Liver (tissue), 9 donors: ENCODE results near the gene B3GNT2. TPM values are rescaled to one million over a fixed set of nuclear protein-coding genes. Genes with fewer than 3 reads are reported as not detected.

Source experiments
- DNase-seq: peaks from one replicate; pipeline ENCODE4 v3.0.0-alpha.2; 2017; ENCODE audit warnings: low spot score
- H3K27ac ChIP-seq, 2 donors: one replicate each; pipeline ENCODE4 v1.7.0; 2013; ENCODE audit warnings: inconsistent platforms in 2 of 2, low read length in 2 of 2, control low read depth in 1 of 2, low read depth in 1 of 2, mild to moderate bottlenecking in 1 of 2
- H3K27me3 ChIP-seq, 4 donors: one replicate each; pipeline versions ENCODE4 v1.6.1 to v1.7.0; 2013; ENCODE audit warnings: low read length in 3 of 4, inconsistent platforms in 1 of 4, mild to moderate bottlenecking in 1 of 4, moderate library complexity in 1 of 4; ENCODE audit not compliant: control insufficient read depth in 4 of 4, insufficient read depth in 4 of 4
- H3K36me3 ChIP-seq, 4 donors: one replicate each; pipeline versions ENCODE4 v1.6.1 to v1.7.0; 2013; ENCODE audit warnings: low read length in 3 of 4, mild to moderate bottlenecking in 3 of 4, low read depth in 1 of 4, moderate library complexity in 1 of 4; ENCODE audit not compliant: control insufficient read depth in 4 of 4, insufficient read depth in 3 of 4
- H3K4me1 ChIP-seq, 4 donors: one replicate each; pipeline versions ENCODE4 v1.6.1 to v1.7.0; 2013; ENCODE audit warnings: low read length in 3 of 4, mild to moderate bottlenecking in 3 of 4, moderate library complexity in 1 of 4; ENCODE audit not compliant: control insufficient read depth in 4 of 4, insufficient read depth in 4 of 4
- H3K4me3 ChIP-seq, 3 donors: one replicate each; pipeline versions ENCODE4 v1.6.1 to v1.7.0; 2013; ENCODE audit warnings: low read length in 3 of 3, control low read depth in 1 of 3, low read depth in 1 of 3, mild to moderate bottlenecking in 1 of 3
- H3K9ac ChIP-seq, 2 donors: one replicate each; pipeline ENCODE4 v1.7.0; 2013; ENCODE audit warnings: low read length in 2 of 2, mild to moderate bottlenecking in 2 of 2, moderate library complexity in 2 of 2, control low read depth in 1 of 2, low read depth in 1 of 2
- H3K9me3 ChIP-seq, 4 donors: one replicate each; pipeline versions ENCODE4 v1.6.1 to v1.7.0; 2013; ENCODE audit warnings: low read length in 3 of 4; ENCODE audit not compliant: control insufficient read depth in 4 of 4
- FOXA1 ChIP-seq: IDR thresholded peaks from 2 replicates; pipeline ENCODE4 v1.6.1; 2016; ENCODE audit warnings: antibody characterized with exemption
- FOXA2 ChIP-seq: IDR thresholded peaks from 2 replicates; pipeline ENCODE4 v1.6.1; 2016; ENCODE audit warnings: antibody characterized with exemption
- GABPA ChIP-seq, 2 donors: IDR thresholded peaks in 1 of 2; conservative IDR thresholded peaks in 1 of 2; 2 replicates each; pipeline ENCODE4 v1.6.1; 2016; ENCODE audit warnings: antibody characterized with exemption in 2 of 2, mild to moderate bottlenecking in 1 of 2, moderate library complexity in 1 of 2
- HNF4A ChIP-seq, 2 donors: conservative IDR thresholded peaks; 2 replicates each; pipeline ENCODE4 v1.6.1; 2016; ENCODE audit warnings: antibody characterized with exemption in 2 of 2, mild to moderate bottlenecking in 2 of 2
- HNF4G ChIP-seq: IDR thresholded peaks from 2 replicates; pipeline ENCODE4 v1.6.1; 2016; ENCODE audit warnings: antibody characterized with exemption
- JUND ChIP-seq, 2 donors: IDR thresholded peaks; 2 replicates each; pipeline ENCODE4 v1.6.1; 2016; ENCODE audit warnings: antibody characterized with exemption in 2 of 2
- NR2F2 ChIP-seq: IDR thresholded peaks from 2 replicates; pipeline ENCODE4 v1.6.1; 2016; ENCODE audit warnings: antibody characterized with exemption
- RAD21 ChIP-seq, 2 donors: IDR thresholded peaks; 2 replicates each; pipeline ENCODE4 v1.6.1; 2016; ENCODE audit warnings: antibody characterized with exemption in 2 of 2, mild to moderate bottlenecking in 2 of 2
- RXRA ChIP-seq, 2 donors: IDR thresholded peaks; 2 replicates each; pipeline ENCODE4 v1.6.1; 2017 to 2018; ENCODE audit warnings: antibody characterized with exemption in 2 of 2, mild to moderate bottlenecking in 1 of 2
- SP1 ChIP-seq: IDR thresholded peaks from 2 replicates; pipeline ENCODE4 v1.6.1; 2018; ENCODE audit warnings: antibody characterized with exemption, mild to moderate bottlenecking
- TAF1 ChIP-seq: conservative IDR thresholded peaks from 2 replicates; pipeline ENCODE4 v1.6.1; 2016; ENCODE audit warnings: antibody characterized with exemption, mild to moderate bottlenecking
- WGBS: extraction: QIAGEN DNeasy Blood & Tissue Kit; methylation state at CpG from one replicate; pipeline ENCODE4 v1.1.7; 2013; 5-methylcytosine and 5-hydroxymethylcytosine counted together
- polyA plus RNA-seq, 2 donors: library from polyadenylated mRNA; stranded (reverse) in 1 of 2; unstranded in 1 of 2; fragments of 200-250 nt in 1 of 2; fragments of >200 nt in 1 of 2; fragmentation: Nextera tagmentation in 1 of 2; extraction: Ambion mirVana in 1 of 2; gene quantifications; one replicate each; pipeline versions ENCODE4 v1.2.1 to v1.2.3, GENCODE V29; 2013 to 2015
- total RNA-seq, 2 donors: library from RNA; depleted of rRNA; stranded (reverse); fragments of >200 nt; gene quantifications; one replicate each; pipeline ENCODE4 v1.2.3, GENCODE V29; 2014
- TF ChIP-seq, protein P1 (sequence below): IDR thresholded peaks from 2 replicates; pipeline ENCODE4 v1.6.1; 2016; ENCODE audit warnings: antibody characterized with exemption
- TF ChIP-seq, protein P2 (sequence below): fragments of 150-350 bp; IDR thresholded peaks from 2 replicates; pipeline ENCODE4 v1.5.1; 2017; ENCODE audit warnings: improper control_type of control experiment, low read depth, low read length; ENCODE audit not compliant: missing input control
- TF ChIP-seq, protein P3 (sequence below): IDR thresholded peaks from 2 replicates; pipeline ENCODE4 v1.6.1; 2016; ENCODE audit warnings: antibody characterized with exemption
- donor health status: healthy.
- donor health status: healthy.
- donor health status: healthy.
- donor health status: healthy.
- donor health status: healthy.

The B3GNT2 gene
- total and polyA plus RNA-seq, 4 donors, result 6.4 to 20.2 (median 14.2) TPM

DNA sequence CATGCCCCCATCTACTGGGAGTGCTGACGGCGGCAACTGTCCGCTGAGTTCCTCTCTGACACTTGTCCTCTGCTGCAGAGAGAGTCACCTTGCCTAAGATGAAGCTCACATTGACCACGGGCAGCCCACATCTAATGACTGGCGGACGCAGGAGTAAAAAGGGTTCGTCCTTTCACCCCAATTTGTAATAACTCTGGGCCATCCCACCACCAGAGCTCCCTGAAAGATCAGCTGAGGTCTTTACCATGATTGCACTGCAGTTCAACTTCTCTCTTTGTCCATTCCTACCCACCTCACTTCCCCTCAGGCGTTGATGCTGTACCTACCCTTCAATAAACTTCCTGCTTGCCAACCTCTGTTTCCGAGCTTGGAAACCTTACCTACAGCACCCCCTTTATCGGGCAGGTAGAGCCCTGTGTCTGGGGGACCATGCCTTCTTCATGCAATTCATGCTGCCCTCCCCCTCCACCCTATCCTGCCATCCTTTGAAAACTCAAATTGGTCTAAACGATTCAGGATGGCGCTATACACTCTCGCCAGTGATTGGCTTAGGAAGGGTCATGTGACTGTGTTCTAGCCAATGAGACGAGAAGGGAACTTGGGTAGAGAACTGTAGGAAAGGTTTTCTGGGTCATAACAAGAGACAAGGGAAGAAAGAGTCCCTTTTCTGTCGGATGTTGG lies 10.3 kb upstream of the B3GNT2 start:
- Histone ChIP-seq H3K9me3 (no peaks in the 10 kb centered on the region), H3K27ac (no peak overlapping the region), H3K27me3 (no peaks in the 10 kb centered on the region), H3K4me1 (peaks cover 2 to 31% (median 21%) of the 10 kb centered on the region in 4 donors), H3K4me3 (no peak overlapping the region), H3K36me3 (no peaks in the 10 kb centered on the region), H3K9ac (no peak overlapping the region)
- TF ChIP-seq GABPA (IDR thresholded peaks at IDR 0.05 in 1 of 2, conservative IDR thresholded peaks at IDR 0.05 in 1 of 2) (no peak), JUND (IDR thresholded peaks at IDR 0.05) (no peak), NR2F2 (no peak), RXRA (IDR thresholded peaks at IDR 0.05) (no peak), FOXA2 (no peak), RAD21 (IDR thresholded peaks at IDR 0.05) (no peak), HNF4A (conservative IDR thresholded peaks at IDR 0.05) (no peak), HNF4G (no peak), SP1 (no peak)
- TF ChIP-seq, protein P1, sequence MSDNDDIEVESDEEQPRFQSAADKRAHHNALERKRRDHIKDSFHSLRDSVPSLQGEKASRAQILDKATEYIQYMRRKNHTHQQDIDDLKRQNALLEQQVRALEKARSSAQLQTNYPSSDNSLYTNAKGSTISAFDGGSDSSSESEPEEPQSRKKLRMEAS, result no peak
- TF ChIP-seq, protein P2, sequence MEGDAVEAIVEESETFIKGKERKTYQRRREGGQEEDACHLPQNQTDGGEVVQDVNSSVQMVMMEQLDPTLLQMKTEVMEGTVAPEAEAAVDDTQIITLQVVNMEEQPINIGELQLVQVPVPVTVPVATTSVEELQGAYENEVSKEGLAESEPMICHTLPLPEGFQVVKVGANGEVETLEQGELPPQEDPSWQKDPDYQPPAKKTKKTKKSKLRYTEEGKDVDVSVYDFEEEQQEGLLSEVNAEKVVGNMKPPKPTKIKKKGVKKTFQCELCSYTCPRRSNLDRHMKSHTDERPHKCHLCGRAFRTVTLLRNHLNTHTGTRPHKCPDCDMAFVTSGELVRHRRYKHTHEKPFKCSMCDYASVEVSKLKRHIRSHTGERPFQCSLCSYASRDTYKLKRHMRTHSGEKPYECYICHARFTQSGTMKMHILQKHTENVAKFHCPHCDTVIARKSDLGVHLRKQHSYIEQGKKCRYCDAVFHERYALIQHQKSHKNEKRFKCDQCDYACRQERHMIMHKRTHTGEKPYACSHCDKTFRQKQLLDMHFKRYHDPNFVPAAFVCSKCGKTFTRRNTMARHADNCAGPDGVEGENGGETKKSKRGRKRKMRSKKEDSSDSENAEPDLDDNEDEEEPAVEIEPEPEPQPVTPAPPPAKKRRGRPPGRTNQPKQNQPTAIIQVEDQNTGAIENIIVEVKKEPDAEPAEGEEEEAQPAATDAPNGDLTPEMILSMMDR, result no peak
- 95% methylated on average over 15 of the region's 15 CpGs for WGBS
- DNase-seq, result no peak

DNA sequence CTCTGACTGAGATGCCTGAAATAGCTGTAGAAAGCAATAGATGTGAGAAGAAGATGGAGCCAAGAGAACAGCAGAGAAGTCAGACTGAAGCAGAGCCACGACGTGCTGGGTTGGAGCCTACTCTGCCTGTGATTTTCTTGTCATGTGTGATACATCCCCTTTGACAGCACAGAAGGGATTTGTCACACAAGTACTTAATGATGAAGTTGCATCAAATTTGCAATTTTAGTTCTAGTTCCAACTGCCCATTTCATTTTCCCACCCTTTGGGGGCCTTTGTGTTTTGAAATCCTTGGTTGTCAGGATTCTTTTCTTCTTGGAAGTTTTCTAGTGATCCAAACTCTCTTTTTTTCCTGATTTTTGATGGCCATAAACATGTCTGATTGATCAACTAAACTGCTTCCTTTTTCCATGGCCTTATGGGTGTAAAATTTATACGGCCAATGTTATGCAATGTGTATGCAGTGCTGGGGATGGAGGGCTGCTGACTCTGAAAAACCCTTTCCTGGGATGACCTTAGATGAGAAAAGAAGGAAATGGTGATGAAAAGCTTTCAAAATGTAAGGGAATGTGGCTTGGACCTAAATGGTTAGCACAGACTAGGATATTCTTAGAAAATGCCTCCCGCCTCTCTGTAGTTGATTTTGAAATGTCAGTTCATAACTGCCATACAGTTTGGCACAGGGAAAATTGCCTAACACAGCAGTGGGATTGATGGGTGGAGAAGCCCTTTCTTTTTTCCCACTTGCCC lies 9.6 kb upstream of the B3GNT2 start:
- H3K9me3 ChIP-seq, result no peaks in the 10 kb centered on the region
- H3K36me3 ChIP-seq, result no peaks in the 10 kb centered on the region
- 82% methylated on average over 4 of the region's 4 CpGs for WGBS
- H3K4me3 ChIP-seq, result no peak overlapping the region
- H3K4me1 ChIP-seq, result peaks cover 2 to 38% (median 21%) of the 10 kb centered on the region in 4 donors
- TF ChIP-seq, protein P3, sequence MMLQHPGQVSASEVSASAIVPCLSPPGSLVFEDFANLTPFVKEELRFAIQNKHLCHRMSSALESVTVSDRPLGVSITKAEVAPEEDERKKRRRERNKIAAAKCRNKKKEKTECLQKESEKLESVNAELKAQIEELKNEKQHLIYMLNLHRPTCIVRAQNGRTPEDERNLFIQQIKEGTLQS, result no peak
- no peak for TF ChIP-seq SP1
- TF ChIP-seq FOXA1, result no peak
- no peak for TF ChIP-seq NR2F2
- TF ChIP-seq, protein P1, result no peak
- no peak for TF ChIP-seq HNF4G
- no peak for TF ChIP-seq TAF1
- no peaks in the 10 kb centered on the region for H3K27me3 ChIP-seq
- H3K27ac ChIP-seq, result no peak overlapping the region
- no peak for DNase-seq
- H3K9ac ChIP-seq, result no peak overlapping the region

DNA sequence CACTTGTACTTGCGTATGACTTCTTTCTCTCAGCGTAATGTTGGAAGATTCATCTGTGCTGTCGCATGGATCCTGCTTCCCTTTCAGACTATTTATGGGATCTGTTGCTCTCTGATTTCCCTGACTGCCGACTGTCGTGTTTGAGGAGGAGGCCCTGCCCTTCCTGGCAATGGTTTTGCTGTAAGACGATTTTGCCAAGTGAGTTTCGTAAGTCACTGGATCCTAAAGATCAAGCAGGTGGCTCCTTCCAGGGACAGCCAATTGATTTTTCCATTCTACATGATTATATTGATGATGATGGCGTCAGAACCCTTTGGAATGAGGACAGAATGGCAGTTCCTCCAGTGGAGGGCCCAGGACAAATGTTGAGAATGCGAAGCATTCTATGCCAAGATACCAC lies 8.7 kb upstream of the B3GNT2 start:
- Histone ChIP-seq H3K36me3 (no peaks in the 10 kb centered on the region), H3K4me1 (peaks cover 2 to 38% (median 22%) of the 10 kb centered on the region in 4 donors), H3K4me3 (no peak overlapping the region), H3K27ac (no peak overlapping the region), H3K9ac (no peak overlapping the region), H3K27me3 (no peaks in the 10 kb centered on the region), H3K9me3 (no peaks in the 10 kb centered on the region)
- 65% methylated on average over 9 of the region's 9 CpGs for WGBS
- TF ChIP-seq HNF4A (conservative IDR thresholded peaks at IDR 0.05) (peak in 1 of 2 donors; percentile 12), NR2F2 (no peak)
- DNase-seq, result no peak
